ENCODE results near the gene TTYH1.

GRCh38 chr19:54428323-54429175 is 13.3 kb downstream of the TTYH1 start:
- TF ChIP-seq GATA3 (IDR thresholded peaks at IDR 0.05; ENCODE audit: low read depth, low read length), result no peak
- TF ChIP-seq GATA2 (IDR thresholded peaks at IDR 0.05; ENCODE audit: low read depth, low read length), result no peak

Measured in SH-SY5Y (cell line).